HG03039 (cell line): ENCODE measurements around the gene INMT.
"Not testable (repeated sequence)": the region's sequence is repeated elsewhere in the genome, so short reads cannot be mapped to it uniquely, and the experiment has no call there.

Experiments used
- ATAC-seq: cut with Tn5 transposase; IDR thresholded peaks from one replicate; pipeline ENCODE4 v1.9.1; 2021; ENCODE audit warnings: mild to moderate bottlenecking, moderate library complexity; ENCODE audit not compliant: unreplicated experiment

The INMT gene

GRCh38 chr7:30751696-30752273 lies at the start of gene INMT:
TSS of gene INMT (plus strand) at chr7:30752135. CDS start at chr7:30752151, 16 bp downstream.
- no peak for ATAC-seq

DNA sequence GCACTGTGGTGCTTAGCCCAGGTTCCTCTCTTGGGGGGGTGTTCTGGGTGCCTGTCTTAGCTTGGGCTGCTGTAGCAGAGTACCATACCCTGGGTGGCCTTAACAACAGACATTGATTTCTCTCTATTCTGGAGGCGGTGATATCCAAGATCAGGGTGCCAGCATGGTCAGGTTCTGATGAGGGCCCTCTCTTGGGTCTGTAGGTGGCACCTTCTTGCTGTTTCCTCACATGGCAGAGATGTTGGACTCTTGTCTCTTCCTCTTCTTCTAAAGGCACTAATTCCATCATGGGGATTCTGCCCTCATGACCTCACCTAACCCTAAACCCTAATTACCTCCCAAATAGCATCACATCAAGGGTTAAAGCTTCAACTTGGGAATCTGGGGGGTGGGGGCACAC lies 49.7 kb upstream of the INMT start:
- ATAC-seq, result no peak

GRCh38 chr7:30703756-30704155 lies 48.2 kb upstream of the INMT start:
- no peak for ATAC-seq

DNA sequence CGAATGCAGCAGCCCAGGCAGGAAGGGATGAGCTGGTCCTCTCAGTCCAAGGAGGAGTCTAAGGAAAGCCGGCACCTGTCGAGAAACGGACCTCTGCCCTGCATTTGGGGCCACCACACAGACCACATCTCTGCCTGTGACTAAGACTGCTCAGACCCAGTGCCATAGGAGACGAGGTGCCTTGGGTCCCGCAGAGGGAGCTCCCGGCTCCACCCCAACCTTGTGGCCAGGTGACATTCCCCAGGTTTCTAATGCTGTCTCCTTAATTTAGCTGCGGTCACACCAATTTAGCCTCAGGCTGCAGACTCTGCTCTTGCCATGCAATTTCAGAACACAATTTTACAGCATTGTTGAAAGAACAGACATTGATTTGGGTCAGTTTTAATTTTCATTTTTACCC lies 46.9 kb upstream of the INMT start:
- ATAC-seq, result no peak

DNA sequence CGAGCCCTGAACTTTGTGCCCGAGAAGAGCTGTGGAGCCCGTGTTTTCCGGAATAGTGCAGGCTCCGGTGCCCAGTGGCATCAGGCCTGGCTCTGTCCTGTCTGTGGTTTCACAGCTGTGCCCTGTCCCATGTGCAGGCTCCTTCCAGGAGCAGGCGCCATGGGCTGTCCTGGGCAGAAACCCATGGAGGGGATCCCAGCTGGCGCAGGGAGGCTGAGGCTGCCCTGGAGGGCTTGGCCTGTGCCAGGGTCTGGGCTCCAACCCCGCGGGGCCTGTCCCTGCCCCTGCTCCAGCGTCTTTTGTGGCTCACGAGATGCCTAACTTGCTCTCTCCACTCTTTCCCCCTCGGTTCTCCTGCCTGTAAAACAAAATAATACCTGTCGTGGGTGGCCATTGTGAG lies 46.3 kb upstream of the INMT start:
- ATAC-seq, result no peak

DNA sequence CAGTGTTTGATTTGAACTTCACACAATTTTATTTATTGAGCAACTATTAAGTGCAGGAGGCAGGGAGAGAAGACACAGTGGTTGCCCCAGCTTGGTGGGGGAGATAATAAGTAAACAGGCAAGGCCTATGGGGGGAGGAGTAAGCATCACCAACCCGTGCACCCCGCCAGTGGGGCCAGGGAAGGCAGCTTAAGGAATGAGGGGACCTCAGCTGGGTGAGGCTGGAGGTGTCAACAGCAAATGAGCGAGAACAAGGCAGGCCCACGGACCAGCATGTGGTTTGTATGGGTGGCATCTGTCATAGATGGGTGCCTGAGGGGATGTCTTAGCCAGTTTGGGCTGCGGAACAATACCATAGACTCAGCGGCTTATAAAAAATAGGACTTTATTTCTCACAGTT lies 45.6 kb upstream of the INMT start:
- no peak for ATAC-seq

DNA sequence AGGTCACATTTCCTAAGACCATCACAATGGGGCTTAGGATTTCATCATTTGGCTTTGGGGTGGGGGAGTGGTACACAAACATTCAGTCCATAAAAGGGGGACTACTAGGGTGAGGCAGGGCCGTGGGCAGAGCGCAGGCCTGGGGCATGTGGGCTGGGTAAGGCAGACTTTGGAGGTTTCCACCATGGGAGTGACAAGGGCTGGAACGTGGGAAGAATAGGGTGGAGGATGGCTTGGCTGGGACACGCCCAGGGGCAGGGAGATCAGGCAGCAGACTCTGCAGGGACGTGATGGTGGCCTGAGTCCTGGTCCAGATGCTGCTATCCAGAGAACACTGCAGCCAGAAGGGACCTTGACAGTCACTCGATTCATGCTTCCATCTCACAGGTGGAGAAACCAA lies 45.0 kb upstream of the INMT start:
- no peak for ATAC-seq

- no peak for ATAC-seq
Observed at GRCh38 chr7:30707391-30708357, 44.3 kb upstream of the INMT start.

DNA sequence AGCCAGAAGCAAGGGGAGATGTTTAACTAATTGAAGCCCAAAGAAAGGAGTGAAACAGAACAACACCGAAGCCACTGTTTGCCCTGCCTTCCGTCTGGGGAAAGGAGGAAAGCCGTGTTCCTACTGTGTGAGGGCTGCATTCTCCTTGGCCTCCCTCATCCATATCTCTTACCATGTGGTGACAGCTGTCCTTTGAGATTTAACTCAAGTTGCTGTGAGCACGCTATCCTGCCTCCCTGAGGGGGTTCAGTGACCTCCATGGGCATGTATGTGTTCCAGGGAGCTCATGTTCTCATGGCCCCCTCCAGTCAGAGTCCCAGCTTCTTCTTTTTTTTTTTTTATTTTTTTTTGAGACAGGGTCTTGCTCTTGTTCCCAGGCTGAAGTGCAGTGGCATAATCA lies 43.5 kb upstream of the INMT start:
- no peak for ATAC-seq

GRCh38 chr7:30708983-30709382 lies 43.0 kb upstream of the INMT start:
- no peak for ATAC-seq

- ATAC-seq, result no peak
Observed at GRCh38 chr7:30709549-30709948, 42.4 kb upstream of the INMT start.

GRCh38 chr7:30710669-30711068 lies 41.3 kb upstream of the INMT start:
- no peak for ATAC-seq

- no peak for ATAC-seq
Observed at GRCh38 chr7:30713392-30713791, 38.5 kb upstream of the INMT start.

DNA sequence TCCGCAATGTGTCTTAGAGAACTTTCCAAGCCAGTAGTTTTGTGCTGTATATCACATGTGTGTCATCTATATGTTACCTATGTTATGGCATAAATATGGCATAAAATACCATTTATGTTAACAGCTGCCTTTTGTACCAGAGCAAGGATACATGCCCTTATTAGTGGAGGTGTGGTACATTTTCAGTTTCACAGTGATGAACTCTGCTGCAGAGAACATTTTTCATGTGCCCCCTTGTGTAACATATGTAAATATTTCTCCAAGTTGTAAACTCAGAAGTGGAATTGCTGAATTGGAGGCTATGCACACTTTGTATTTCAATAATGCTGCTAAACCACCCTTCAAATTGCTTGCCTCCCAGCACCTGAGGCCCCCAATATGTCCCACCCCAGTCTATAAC lies 37.8 kb upstream of the INMT start:
- no peak for ATAC-seq

GRCh38 chr7:30717181-30717580 lies 34.8 kb upstream of the INMT start:
- no peak for ATAC-seq

DNA sequence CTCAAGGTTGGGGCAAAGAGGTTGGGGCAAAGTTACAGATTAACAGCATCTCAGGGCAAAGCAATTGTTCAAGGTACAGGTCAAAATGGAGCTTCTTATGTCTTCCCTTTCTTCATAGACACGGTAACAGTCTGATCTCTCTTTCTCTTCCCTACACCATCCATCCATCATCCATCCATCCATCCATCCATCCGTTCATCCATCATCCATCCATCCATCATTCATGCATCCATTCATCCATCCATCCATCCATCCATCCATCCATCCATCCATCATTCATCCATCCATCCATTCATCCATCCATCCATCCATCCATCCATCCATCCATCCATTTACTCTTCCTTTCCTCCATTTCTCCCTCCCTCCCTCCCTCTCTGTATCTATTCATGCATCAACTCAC lies 32.5 kb upstream of the INMT start:
- ATAC-seq, result not testable (repeated sequence)

GRCh38 chr7:30721211-30721610 lies 30.7 kb upstream of the INMT start:
- no peak for ATAC-seq

GRCh38 chr7:30722187-30722586 lies 29.7 kb upstream of the INMT start:
- no peak for ATAC-seq

DNA sequence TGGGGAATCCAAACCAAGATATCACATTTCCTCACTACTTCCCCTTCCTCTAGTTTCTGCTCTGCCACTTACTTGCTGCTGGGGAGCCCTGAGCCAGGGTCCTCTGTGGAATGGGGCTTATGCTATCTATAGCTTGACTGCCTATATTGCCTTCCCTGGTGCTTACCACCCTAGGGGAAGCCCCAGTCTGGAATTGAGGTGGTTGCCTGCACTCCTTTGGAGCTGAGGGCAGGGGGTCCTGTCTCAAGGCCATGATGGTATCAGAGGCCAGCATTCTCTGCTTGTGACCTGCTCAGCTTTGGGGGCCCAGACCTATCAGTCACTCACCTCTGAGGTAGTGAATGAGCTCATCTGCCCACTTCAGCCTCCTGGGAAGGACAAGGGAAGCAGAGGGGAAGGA lies 29.3 kb upstream of the INMT start:
- no peak for ATAC-seq

DNA sequence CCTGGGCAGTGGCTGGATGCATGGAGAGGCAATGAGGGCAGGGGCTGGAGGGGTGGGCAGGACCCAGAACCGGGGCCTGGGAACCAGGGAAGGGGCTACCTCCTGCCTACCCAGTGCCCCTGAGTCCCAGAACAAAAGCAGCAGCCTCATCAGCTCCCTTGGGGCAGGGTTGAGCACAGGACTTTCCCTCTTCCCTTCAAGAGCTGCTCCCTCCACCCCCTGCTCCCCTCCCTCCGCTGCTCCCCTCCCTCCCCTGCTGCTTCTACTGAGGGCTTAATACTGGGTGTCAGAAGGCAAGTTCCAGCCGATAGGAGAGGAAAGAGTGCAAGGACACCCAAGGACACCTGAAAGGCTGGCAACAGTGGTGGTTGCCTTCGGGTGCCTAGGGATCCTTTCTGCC lies 28.2 kb upstream of the INMT start:
- ATAC-seq, result no peak

GRCh38 chr7:30726296-30727006 lies 25.5 kb upstream of the INMT start:
- no peak for ATAC-seq
